Measurements from ENCODE around the gene HOXA4.

Gene HOXA4

DNA sequence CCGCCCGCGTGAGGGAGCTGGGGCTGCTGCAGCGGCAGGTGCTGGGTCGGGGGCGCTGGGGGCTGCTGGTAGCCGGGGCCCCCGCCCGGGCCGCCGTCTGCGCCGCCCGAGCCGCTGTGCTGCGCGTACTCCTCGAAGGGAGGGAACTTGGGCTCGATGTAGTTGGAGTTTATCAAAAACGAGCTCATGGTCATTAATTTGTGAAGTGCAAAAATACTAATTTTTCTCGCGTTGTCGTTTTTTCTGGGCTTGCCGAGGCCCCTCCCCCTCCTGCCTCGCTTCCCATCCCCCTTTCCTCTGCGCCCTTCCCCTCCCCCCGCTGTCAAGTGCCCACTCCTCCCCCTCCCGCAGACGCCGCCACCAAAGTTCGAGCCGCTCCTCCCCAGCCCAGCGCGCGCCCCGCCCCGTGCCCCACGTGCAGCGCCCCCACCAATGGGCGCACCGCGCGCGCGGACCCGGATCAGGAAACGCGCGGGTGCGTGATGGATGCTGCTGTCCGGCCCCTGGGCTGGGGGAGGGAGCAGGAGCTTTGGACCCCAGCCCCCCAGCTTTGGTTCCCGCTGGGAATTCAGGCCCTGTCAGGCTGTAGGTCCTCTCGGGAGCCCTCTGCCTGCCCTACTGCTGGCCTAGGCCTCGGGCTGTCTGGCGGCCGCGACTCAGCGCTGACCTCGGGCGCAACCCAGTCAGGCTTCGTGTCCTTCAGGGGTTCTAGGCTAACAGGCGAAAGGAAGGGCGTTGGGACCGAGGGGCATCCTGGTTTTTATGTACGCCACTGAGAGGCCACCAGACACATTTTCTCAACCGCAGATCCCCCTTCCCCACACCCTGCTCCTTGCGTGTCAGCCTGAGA lies at the start of gene HOXA4:
Gene HOXA4 (minus strand): TSS at position 218 of the 850 bp plus-strand sequence. CDS start 24 bp downstream, at position 194.
- no peak for FAIRE-seq

DNA sequence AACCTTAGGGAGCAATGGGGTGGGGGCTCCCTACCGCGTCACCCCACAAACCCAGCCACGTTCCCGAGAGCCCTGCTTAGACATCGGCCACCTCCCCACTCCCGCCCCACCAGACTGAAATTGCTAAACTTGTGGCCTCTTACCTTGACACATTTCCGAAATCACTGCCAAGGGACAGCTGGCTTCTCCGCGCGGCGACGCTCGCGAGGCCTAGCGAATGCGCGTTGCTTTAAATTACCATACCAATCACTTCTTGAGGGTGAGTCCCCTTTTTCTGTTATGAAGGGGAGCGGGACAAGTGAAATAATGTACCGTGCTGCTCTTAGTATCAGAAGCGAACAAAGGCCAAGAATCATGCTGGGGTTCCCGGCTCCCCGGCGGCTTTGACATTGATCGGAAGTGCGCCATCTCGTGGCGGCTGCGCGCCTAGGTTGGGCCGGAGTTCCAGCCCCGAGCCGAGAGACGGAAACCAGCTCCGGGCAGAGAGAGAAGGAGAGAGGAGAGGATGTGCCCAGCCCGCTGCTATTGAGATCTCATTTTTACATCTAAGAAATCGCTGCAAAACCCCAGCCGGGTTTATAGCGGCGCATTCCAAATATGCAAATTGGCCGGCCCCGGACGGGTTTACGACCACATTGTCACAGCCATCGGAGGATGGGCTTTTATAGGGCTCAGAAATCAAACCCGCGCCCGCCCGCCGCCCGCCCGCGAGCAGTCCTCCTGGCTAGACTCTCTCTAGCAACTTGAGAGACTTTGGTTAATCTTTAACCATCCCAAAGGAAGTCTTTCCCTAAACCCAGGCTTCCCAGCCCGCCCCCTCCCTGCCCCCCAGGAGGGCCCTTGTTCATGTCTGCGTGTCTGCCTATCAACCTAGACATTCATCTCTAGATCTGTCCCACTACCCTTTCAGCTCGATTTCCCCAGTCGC lies 49.2 kb upstream of the HOXA4 start:
- peak; percentile 23 for FAIRE-seq

GRCh38 chr7:27179030-27179429 lies 48.5 kb upstream of the HOXA4 start:
- FAIRE-seq: no peak

- no peak for FAIRE-seq
Measured at GRCh38 chr7:27178366-27178765, 47.8 kb upstream of the HOXA4 start.

GRCh38 chr7:27177795-27178320 lies 47.3 kb upstream of the HOXA4 start:
- no peak for FAIRE-seq

DNA sequence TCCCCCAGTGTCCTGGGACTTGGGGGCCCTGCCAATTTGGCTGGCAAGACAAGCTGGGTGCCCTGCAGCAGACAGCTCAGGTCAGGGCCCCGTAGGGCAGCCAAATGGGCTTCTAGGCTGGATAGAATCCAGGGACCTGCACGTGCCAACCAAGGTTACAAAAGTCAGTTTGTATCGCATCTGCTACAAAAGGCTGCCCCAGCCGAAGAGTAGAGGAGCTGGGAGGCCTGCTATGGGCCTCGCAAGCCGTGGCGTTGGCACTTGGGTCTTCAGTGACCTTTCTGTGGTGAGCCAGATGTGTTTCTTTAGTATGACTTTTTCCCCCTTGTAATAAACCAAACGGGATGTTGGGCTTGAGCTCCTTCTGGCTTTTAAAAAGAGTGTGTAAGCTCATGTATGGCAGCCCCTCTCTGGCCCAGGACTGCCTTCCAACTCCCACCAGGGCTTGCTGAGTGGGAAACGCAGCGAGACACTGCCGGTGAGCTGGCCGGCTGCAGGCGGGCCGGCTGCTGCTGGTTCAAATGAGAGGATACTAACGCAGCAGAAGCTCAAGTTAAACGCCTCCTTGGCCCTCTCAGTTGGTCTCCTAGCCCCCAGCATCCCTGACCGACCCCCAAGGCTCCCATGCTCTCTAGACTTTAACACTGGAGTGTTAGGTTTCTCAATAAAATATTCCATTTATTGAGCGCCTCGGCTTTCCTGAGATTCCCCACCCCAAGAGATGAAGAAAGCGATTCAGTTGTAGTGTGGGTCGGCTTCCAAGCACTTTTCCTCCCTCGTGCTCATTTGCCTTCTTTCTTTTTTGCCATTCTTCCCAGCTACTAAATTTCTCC lies 46.6 kb upstream of the HOXA4 start:
- FAIRE-seq: no peak

- no peak for FAIRE-seq
Measured at GRCh38 chr7:27176524-27176845, 45.9 kb upstream of the HOXA4 start.

- FAIRE-seq: no peak
Measured at GRCh38 chr7:27175626-27176523, 45.3 kb upstream of the HOXA4 start.

- FAIRE-seq: no peak
Measured at GRCh38 chr7:27174874-27175625, 44.5 kb upstream of the HOXA4 start.

DNA sequence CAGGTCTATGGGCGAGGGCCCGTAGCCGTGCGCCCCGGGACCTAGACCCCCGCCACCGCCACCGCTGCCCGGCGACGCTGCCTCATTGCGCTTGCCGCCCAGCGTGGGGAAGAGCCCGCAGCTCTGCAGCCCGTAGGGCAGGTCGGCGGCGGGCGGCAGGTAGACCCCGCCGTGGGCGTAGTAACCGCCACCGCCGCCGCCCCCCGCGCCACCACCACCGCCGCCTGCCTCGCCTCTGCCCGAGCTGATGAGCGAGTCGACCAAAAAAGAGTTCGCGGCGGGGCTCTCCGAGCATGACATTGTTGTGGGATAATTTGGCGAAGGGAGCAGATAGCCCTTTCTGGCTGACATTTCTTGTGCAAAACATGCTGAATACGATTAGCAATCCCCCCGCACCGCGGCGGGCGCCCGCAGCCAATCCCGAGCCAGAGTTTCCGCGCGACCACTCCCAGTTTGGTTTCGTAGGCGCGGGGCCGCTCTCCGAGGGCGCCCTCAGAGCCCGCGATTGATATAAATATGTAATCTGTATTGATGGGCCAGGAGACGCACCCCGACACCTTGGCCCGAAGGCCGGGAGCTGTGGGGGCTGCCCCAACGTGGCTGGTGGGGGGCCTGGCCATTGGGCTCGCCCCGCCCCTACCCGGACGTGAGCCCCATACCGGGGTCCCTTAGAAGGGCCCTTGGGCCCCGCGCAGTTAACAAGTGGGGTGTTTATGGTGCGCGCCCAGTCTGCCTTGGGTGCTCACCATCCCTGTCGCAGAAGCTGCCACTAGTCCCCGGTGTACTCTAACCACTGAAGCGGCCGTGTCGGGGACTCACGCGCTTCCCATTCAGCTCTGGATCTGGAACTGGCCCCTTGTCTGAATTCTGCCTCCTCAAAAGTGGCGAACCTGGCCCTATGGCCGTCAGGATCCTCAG lies 43.7 kb upstream of the HOXA4 start, which contains the start of gene HOXA10:
Gene HOXA10 (minus strand): TSS at position 365 of the 918 bp plus-strand sequence. CDS start 14 bp downstream, at position 351.
- FAIRE-seq: peak; percentile 85

GRCh38 chr7:27173511-27173955 lies 43.0 kb upstream of the HOXA4 start:
- no peak for FAIRE-seq

- no peak for FAIRE-seq
Measured at GRCh38 chr7:27172823-27173510, 42.4 kb upstream of the HOXA4 start.

- no peak for FAIRE-seq
Measured at GRCh38 chr7:27172315-27172774, 41.8 kb upstream of the HOXA4 start.

DNA sequence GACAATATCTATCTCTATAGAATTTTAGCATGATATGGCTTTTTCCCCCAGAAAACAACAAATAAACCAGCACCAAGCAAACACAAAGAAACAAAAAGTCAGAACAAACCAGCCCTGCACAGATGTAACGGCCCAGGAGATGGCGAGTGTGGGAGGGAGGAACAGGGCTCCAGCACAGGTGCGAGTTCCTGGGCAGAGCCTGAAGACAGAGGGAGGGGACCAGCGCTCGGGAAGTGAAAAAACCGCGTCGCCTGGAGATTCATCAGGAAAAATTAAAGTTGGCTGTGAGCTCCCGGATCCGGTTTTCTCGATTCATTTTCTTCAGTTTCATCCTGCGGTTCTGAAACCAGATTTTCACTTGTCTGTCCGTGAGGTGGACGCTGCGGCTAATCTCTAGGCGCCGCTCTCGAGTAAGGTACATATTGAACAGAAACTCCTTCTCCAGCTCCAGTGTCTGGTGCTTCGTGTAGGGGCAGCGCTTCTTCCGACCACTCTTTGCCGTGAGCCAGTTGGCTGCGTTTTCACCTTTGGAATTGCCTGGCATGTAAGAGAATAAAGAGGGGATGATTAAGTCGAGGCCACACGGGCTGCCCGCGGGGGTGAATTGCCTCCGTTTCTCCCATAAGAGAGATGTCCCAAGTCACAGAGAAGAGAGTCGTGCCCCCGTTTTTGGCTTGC lies 41.2 kb upstream of the HOXA4 start:
- no peak for FAIRE-seq

DNA sequence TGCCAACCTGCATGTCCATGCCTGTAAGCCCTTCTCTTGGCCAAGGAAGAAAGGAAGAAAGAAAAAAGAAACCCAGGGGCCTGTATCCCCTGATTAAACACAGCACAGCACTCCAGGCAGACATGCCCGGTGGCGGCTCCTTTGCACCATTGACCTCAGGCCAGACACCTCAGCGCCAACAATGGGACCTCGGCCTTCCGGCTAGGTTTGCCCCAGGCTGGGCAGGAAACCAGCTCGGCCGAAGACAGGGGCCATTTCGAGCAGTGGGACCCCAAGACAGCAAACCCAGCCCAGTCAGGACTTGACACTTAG lies 40.7 kb upstream of the HOXA4 start:
- no peak for FAIRE-seq

DNA sequence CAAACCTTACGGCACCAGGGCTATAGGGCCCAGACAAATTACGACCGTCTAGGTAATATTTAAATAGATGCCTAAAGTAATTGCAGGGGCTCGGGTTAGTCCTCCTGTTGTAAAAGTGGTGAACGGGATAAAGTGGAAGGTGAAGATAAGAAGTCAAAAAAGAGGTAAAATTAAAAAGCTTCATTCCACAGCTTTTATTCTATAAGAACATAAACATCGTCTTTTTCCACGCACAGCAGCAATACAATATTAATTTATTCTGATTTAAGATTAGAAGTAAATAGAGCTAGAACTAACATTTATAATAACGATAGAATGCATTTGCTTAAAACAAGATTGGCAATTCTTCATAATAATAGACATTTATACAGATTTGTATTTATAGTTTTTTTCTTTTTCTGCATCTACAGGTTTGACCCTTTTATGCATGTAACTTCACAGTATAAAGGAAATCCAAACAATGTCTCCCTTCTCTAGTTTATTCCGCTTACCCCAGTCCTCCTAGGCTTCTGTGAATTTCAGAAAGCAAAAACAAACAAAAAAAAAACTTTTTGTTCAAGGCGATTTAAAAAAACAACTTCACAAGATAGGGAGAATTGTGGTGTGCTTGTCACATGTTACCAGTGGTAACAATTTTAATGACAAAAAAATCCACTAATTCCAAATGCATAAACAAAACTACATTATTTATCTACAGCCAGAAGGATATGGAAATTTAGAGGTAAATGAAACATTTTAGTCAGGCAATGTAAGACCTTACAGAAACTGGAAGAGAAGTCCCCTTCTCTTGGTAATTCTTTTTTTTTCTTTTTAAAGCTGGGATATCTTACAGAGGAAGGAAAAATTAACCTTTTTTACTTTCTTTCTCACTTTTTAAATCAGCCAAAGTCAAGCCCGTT lies 40.1 kb upstream of the HOXA4 start:
- FAIRE-seq: no peak

Measured in endometrium (tissue), 2 donors.